ENCODE results near the gene ULK2.

ULK2 gene

DNA sequence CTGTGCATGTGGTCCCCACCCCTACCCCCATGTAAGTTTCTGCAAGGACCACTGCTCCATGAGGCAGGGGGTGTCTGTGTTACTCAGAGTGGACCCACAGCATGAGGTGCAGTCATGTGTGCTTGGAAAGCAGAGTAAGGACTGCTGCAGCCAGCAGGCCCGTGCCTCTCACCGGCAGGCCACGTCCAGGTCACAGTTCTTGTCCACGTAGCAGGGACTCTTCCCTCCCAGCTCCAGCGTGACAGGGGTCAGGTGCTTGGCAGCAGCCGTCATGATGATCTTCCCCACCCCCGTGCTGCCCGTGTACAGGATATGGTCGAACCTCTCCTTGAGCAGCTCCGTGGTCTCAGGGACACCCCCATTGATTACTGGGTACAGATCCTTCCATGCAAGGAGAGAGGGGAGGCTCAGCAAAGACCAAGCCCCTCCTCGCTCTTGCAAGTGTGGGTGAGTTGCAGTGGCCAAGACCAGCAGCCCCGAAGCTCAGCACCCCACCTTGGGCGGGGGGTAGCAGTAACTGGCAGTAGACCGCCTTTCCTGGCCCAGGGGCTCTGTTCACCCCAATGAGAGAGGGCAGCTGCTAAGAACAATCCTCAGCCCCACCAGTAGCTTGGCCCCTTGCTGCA lies 125.8 kb downstream of the ULK2 start:
- no peak for DNase-seq (ENCODE audit: low read depth)
- TF ChIP-seq, protein P1, sequence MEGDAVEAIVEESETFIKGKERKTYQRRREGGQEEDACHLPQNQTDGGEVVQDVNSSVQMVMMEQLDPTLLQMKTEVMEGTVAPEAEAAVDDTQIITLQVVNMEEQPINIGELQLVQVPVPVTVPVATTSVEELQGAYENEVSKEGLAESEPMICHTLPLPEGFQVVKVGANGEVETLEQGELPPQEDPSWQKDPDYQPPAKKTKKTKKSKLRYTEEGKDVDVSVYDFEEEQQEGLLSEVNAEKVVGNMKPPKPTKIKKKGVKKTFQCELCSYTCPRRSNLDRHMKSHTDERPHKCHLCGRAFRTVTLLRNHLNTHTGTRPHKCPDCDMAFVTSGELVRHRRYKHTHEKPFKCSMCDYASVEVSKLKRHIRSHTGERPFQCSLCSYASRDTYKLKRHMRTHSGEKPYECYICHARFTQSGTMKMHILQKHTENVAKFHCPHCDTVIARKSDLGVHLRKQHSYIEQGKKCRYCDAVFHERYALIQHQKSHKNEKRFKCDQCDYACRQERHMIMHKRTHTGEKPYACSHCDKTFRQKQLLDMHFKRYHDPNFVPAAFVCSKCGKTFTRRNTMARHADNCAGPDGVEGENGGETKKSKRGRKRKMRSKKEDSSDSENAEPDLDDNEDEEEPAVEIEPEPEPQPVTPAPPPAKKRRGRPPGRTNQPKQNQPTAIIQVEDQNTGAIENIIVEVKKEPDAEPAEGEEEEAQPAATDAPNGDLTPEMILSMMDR (conservative IDR thresholded peaks at IDR 0.05; ENCODE audit: low read depth, low read length) = no peak
- H3K4me3 ChIP-seq (ENCODE audit: low read depth, low read length) = no peak overlapping the region

DNA sequence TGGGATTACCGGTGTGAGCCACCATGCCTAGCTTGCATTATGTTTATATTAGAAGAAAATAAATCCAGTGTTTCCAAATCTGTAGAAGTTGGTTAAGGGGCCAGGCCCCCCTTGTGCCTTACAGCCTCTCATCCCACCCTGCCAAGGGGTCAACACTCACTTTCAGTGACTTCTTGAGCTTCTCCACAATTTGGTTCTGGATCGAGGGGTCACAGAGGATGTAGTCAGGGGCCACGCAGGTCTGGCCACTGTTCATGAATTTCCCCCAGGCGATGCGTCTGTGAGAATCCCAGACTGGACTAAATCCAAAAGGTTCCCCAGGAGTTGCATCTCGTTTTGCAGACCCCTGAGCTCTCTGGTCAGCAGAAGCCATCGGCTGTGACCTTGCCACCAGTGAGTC lies 126.8 kb downstream of the ULK2 start:
- no peak for DNase-seq (ENCODE audit: low read depth)
- TF ChIP-seq, protein P1 (conservative IDR thresholded peaks at IDR 0.05; ENCODE audit: low read depth, low read length) = no peak
- H3K4me3 ChIP-seq (ENCODE audit: low read depth, low read length) = no peak overlapping the region

DNA sequence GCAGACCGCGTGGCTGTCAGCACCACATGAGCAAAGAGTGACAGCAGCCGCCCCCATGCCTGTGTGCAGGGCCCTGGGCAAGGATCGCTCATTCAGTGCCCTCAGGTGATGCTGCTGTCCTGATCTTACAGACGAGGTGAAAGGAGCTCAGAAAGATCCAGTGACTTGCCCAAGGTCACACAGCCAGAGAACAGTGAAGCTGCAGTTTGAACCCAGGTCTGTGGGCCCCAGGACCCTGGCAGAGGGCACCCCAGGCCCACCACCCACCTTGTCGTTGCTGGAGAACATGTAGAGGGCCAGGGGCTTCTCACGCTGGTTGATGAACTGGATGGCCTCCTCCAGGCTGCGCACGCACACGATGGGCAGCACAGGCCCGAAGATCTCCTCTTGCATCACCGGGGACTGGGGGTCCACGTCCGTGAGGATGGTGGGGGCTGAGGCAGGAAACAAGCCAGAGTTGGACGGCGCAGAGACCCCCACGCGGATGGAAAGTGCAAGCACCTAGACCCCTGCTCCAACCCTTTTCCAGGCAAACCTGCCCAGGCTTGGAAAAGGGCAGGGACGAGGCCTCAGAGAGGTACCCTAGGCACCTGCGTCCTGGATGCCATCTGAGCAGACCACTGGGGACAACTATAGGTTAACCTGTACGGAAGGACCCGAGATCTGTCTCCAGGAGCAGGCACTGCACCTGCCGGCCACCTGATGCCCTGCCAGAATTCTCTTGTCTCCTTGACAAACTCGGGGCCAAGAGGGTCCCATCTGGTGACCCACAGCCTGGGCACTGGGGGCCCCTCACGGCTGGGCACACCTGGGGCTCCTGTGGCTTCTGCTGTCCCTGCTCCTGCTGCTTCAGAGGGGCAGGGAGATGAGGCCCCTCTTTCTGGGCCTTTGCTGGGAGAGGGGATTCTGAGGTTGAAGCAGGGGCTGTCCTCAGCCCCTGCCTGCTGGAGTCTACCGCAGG lies 128.2 kb downstream of the ULK2 start:
- TF ChIP-seq, protein P1 (conservative IDR thresholded peaks at IDR 0.05; ENCODE audit: low read depth, low read length) = no peak
- DNase-seq (ENCODE audit: low read depth) = no peak
- no peak overlapping the region for H3K4me3 ChIP-seq (ENCODE audit: low read depth, low read length)

DNA sequence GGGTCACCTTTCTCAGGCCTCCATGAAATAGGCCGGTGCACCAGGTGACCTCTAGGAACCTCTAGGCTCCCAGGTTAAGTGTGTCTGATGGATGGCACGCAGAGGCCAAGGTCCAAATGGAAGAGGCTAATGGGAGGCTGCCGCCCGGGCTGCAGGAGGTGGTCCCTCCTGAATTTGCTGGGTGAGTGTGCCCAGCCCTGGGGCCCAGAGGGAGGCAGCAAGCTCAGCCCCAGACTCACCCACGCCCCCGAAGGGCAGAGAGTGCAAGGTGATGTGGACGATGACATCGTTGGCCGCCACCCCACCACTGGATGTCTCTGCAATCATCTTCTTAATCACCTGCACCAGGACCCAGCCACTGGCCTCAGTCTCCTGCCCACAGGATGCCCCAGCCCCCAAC lies 129.0 kb downstream of the ULK2 start:
- TF ChIP-seq, protein P1 (conservative IDR thresholded peaks at IDR 0.05; ENCODE audit: low read depth, low read length) = no peak
- no peak overlapping the region for H3K4me3 ChIP-seq (ENCODE audit: low read depth, low read length)
- DNase-seq (ENCODE audit: low read depth) = no peak

DNA sequence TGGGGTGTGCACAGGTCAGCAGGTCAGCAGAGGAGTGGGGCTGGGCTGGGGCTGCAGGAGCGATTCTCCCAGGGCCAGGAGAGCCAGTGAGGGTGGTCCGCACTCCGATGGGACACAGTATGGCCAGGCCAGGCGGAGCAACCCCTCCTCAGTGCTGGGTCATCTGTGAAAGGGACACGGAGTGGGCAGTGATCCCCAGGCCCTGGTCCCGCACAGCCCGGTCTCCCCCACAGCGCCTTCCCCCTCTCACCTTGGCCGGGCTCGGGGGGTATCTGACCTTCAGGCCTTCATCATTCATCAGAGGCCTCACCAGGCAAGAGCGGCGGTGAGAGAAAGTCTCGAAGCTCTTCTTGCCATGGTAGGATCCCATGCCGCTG lies 129.7 kb downstream of the ULK2 start:
- no peak for DNase-seq (ENCODE audit: low read depth)
- TF ChIP-seq, protein P1 (conservative IDR thresholded peaks at IDR 0.05; ENCODE audit: low read depth, low read length) = no peak
- no peak overlapping the region for H3K4me3 ChIP-seq (ENCODE audit: low read depth, low read length)

DNA sequence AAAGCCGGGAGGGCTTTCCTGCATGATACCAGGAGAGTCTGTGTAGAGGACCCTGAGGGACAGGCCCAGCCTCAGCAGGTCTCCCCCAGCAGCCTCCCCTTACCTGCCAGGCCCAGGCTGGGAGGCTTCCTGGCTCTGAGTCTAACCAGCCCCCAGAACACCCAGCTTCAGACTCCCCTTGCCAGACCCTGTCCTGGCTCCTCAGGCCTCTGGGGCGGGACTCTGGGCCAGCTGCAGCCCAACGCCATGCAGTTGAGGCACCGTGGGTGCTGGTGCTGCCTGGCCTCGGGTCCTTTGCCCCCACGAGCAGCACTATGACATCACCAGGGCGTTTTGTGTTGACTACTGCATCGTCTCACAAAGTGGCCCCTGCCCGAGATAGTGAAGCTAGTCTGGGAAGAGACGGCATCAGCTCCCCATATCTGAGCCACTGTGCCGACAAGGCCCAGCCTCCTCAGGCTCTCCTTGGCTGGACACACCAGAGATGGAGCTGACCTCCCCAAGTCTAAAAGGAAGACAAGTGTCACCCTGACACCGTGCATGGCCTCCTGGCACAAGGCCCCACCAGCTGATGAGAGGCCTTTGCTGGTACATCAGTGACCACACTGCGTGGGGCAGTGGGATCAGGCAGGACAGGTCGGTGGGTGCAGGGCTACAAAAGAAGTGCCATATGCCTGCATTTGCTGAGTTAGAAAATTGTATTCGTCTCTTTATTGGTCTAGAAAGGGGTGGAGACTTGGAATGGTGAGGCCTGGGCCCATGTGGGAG lies 130.2 kb downstream of the ULK2 start:
- DNase-seq (ENCODE audit: low read depth) = no peak
- no peak overlapping the region for H3K4me3 ChIP-seq (ENCODE audit: low read depth, low read length)
- TF ChIP-seq, protein P1 (conservative IDR thresholded peaks at IDR 0.05; ENCODE audit: low read depth, low read length) = no peak
